HL-60 (cell line): Measurements from ENCODE around the gene KLK5.

Experiments
- DNase-seq, 2 experiments: peaks; one replicate each; pipeline ENCODE4 v3.0.0-alpha.2; 2010 to 2020; ENCODE audit warnings: low read depth in 1 of 2, low spot score in 1 of 2
- H3K27ac ChIP-seq: fragments of 250-450 bp; sonication (Bioruptor Pico); replicated peaks from 2 replicates; pipeline ENCODE4 v1.5.1; 2020; ENCODE audit warnings: mild to moderate bottlenecking, moderate library complexity
- H3K27me3 ChIP-seq: fragments of 250-450 bp; sonication (Bioruptor Pico); 2 replicates; pipeline ENCODE4 v1.5.1; 2021; ENCODE audit warnings: mild to moderate bottlenecking, moderate library complexity; ENCODE audit not compliant: insufficient read depth, poor library complexity, severe bottlenecking
- H3K4me3 ChIP-seq: replicated peaks from 2 replicates; pipeline ENCODE4 v1.5.1; 2011; ENCODE audit warnings: mild to moderate bottlenecking, control low read depth, low read length; ENCODE audit not compliant: insufficient read depth
- CTCF ChIP-seq: IDR thresholded peaks from one replicate; pipeline ENCODE4 v1.5.1; 2011; ENCODE audit warnings: low read length, control low read depth, inconsistent platforms; ENCODE audit not compliant: insufficient read depth
- GABPA ChIP-seq: IDR thresholded peaks from 2 replicates; pipeline ENCODE4 v1.6.1; 2012; ENCODE audit warnings: low read depth
- POLR2AphosphoS5 ChIP-seq: IDR thresholded peaks from 2 replicates; pipeline ENCODE4 v1.6.1; 2012; ENCODE audit warnings: low read depth
- SPI1 ChIP-seq: IDR thresholded peaks from 2 replicates; pipeline ENCODE4 v1.6.1; 2012; ENCODE audit warnings: low read depth, mild to moderate bottlenecking, borderline replicate concordance
- long read RNA-seq: library from polyadenylated mRNA; unstranded; transcript quantifications from one replicate; pipeline ENCODE4 v2.0.0, GENCODE V29; 2020
- TF ChIP-seq, protein P1 (sequence below): IDR thresholded peaks from 2 replicates; pipeline ENCODE4 v1.6.1; 2012; ENCODE audit warnings: low read depth; ENCODE audit not compliant: insufficient replicate concordance

Gene KLK5
- long read RNA-seq: 0 reads

DNA sequence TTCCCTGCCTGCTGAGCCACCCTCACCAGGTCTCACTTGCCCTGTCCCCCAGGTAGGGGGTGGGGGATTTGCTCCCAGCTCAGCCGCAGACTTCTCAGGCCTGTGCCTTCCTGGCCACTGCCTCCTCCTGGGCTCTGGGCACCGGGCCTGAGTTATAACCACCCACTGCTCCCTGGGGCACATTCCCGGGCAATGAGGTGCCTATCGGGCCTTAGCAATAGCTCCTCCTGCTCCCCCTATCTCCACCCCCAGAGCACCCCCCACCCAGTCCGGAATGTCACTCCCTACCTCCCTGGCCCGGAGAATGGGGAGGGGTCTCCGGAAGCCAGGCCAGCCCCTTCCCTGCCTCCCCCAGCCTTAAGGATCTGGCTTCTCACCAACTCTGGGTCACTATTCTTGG lies at the start of gene KLK5:
Gene KLK5 (minus strand): TSS at position 129 of the 400 bp plus-strand sequence. CDS start 381 bp downstream, outside the sequence.
- Histone ChIP-seq H3K27me3 (no peaks in the 10 kb centered on the region), H3K27ac (no peak within 1 kb of the TSS), H3K4me3 (no peak within 1 kb of the TSS)
- DNase-seq: no peak
- TF ChIP-seq GABPA (no peak), CTCF (no peak), SPI1 (no peak), POLR2AphosphoS5 (no peak)
- TF ChIP-seq, protein P1, sequence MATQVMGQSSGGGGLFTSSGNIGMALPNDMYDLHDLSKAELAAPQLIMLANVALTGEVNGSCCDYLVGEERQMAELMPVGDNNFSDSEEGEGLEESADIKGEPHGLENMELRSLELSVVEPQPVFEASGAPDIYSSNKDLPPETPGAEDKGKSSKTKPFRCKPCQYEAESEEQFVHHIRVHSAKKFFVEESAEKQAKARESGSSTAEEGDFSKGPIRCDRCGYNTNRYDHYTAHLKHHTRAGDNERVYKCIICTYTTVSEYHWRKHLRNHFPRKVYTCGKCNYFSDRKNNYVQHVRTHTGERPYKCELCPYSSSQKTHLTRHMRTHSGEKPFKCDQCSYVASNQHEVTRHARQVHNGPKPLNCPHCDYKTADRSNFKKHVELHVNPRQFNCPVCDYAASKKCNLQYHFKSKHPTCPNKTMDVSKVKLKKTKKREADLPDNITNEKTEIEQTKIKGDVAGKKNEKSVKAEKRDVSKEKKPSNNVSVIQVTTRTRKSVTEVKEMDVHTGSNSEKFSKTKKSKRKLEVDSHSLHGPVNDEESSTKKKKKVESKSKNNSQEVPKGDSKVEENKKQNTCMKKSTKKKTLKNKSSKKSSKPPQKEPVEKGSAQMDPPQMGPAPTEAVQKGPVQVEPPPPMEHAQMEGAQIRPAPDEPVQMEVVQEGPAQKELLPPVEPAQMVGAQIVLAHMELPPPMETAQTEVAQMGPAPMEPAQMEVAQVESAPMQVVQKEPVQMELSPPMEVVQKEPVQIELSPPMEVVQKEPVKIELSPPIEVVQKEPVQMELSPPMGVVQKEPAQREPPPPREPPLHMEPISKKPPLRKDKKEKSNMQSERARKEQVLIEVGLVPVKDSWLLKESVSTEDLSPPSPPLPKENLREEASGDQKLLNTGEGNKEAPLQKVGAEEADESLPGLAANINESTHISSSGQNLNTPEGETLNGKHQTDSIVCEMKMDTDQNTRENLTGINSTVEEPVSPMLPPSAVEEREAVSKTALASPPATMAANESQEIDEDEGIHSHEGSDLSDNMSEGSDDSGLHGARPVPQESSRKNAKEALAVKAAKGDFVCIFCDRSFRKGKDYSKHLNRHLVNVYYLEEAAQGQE: no peak

GRCh38 chr19:51002089-51002532 lies 49.3 kb upstream of the KLK5 start:
- no peak overlapping the region for H3K27ac ChIP-seq
- no peak overlapping the region for H3K4me3 ChIP-seq
- H3K27me3 ChIP-seq: peaks cover 5% of the 10 kb centered on the region
- DNase-seq: no peak
- TF ChIP-seq, protein P1: no peak
- TF ChIP-seq GABPA (no peak), SPI1 (no peak), CTCF (no peak), POLR2AphosphoS5 (no peak)

DNA sequence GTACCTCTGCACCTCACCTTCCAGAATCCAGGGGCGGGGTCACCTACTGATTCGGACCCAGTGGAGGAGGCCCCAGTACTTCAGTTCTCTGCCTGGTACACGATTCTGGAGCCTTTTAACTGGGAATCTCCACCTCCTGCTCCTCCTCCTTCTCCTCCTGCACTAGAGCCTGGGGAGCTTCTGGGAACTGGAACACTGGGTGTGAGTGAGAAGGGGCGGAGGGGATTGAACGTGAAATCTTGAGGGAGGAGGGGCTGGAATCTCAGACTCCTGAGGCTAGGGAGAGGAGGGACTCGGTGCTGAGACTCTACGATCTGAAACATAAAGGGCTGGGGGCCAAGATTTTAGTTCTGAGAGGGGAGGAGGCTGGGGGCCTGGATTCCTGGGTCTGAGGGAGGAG lies 48.7 kb upstream of the KLK5 start, which contains the start of gene KLK8:
Gene KLK8 (minus strand): TSS at position 90 of the 400 bp plus-strand sequence. CDS start 437 bp downstream, outside the sequence.
- DNase-seq: no peak

More for the DNA sequence above, 48.7 kb upstream of the KLK5 start, which contains the start of gene KLK8:
- H3K27ac ChIP-seq: no peak within 1 kb of the TSS
- no peak within 1 kb of the TSS for H3K4me3 ChIP-seq
- H3K27me3 ChIP-seq: peaks cover 5% of the 10 kb centered on the region
- TF ChIP-seq POLR2AphosphoS5 (no peak), SPI1 (no peak), CTCF (no peak), GABPA (no peak)
- TF ChIP-seq, protein P1: no peak
